ENCODE measurements around the gene CTSD.

Gene CTSD

GRCh38 chr11:1779034-1779805 is 15.5 kb upstream of the CTSD start:
- no peak for TF ChIP-seq ARNT (IDR thresholded peaks at IDR 0.05)
- ChIA-PET CTCF (no interaction called here), POLR2A (no interaction called here)
- no peak for DNase-seq (ENCODE audit: extremely low spot score)

- TF ChIP-seq ZNF384 (IDR thresholded peaks at IDR 0.05), result no peak
- no peak for TF ChIP-seq FOXK2 (IDR thresholded peaks at IDR 0.05)
- no peak for TF ChIP-seq LEF1 (IDR thresholded peaks at IDR 0.05; ENCODE audit: borderline replicate concordance)
- no peak for TF ChIP-seq BHLHE40 (IDR thresholded peaks at IDR 0.05; ENCODE audit: borderline replicate concordance)
- TF ChIP-seq FOXA1 (IDR thresholded peaks at IDR 0.05), result no peak
- no peak for TF ChIP-seq CTBP1 (IDR thresholded peaks at IDR 0.05; ENCODE audit: borderline replicate concordance)
- TF ChIP-seq L3MBTL2 (conservative IDR thresholded peaks at IDR 0.05), result no peak
- TF ChIP-seq PKNOX1 (IDR thresholded peaks at IDR 0.05), result no peak
- TF ChIP-seq TARDBP (IDR thresholded peaks at IDR 0.05), result no peak
- no peak for DNase-seq (ENCODE audit: extremely low spot score)
- ChIA-PET CTCF (no interaction called here), POLR2A (interaction anchor here (0.9 kb wide), 1 partner anchor 11 kb away, joined by 3 read pairs; no protein-coding TSS in a partner anchor)
Measured at GRCh38 chr11:1778141-1778911, 14.6 kb upstream of the CTSD start.

- POLR2A ChIA-PET, result interaction anchor here (0.9 kb wide), 1 partner anchor 11 kb away, joined by 3 read pairs; no protein-coding TSS in a partner anchor
- no peak for DNase-seq (ENCODE audit: extremely low spot score)
- CTCF ChIA-PET, result no interaction called here
- TF ChIP-seq TARDBP (IDR thresholded peaks at IDR 0.05), result no peak
- no peak for TF ChIP-seq NFRKB (IDR thresholded peaks at IDR 0.05)
- no peak for TF ChIP-seq L3MBTL2 (conservative IDR thresholded peaks at IDR 0.05)
- TF ChIP-seq HDGF (IDR thresholded peaks at IDR 0.05; ENCODE audit: borderline replicate concordance), result no peak
- TF ChIP-seq FOXM1 (IDR thresholded peaks at IDR 0.05; ENCODE audit: borderline replicate concordance), result no peak
- TF ChIP-seq SUZ12 (IDR thresholded peaks at IDR 0.05), result no peak
- no peak for TF ChIP-seq CTBP1 (IDR thresholded peaks at IDR 0.05; ENCODE audit: borderline replicate concordance)
- TF ChIP-seq FOXA1 (IDR thresholded peaks at IDR 0.05), result no peak
- no peak for TF ChIP-seq PKNOX1 (IDR thresholded peaks at IDR 0.05)
- no peak for TF ChIP-seq BHLHE40 (IDR thresholded peaks at IDR 0.05; ENCODE audit: borderline replicate concordance)
- no peak for TF ChIP-seq ARNT (IDR thresholded peaks at IDR 0.05)
- TF ChIP-seq LEF1 (IDR thresholded peaks at IDR 0.05; ENCODE audit: borderline replicate concordance), result no peak
- no peak for TF ChIP-seq ZNF384 (IDR thresholded peaks at IDR 0.05)
- no peak for TF ChIP-seq SP1 (IDR thresholded peaks at IDR 0.05)
- no peak for TF ChIP-seq FOXK2 (IDR thresholded peaks at IDR 0.05)
- no peak for TF ChIP-seq ELF4 (IDR thresholded peaks at IDR 0.05)
Measured at GRCh38 chr11:1777737-1778136, 14.0 kb upstream of the CTSD start.

GRCh38 chr11:1776944-1777715 is 13.4 kb upstream of the CTSD start:
- CTCF ChIA-PET, result no interaction called here
- DNase-seq (ENCODE audit: extremely low spot score), result no peak
- POLR2A ChIA-PET, result interaction anchor here (0.9 kb wide), 1 partner anchor 10 kb away, joined by 3 read pairs; no protein-coding TSS in a partner anchor
- no peak for TF ChIP-seq ELF4 (IDR thresholded peaks at IDR 0.05)
- TF ChIP-seq CTBP1 (IDR thresholded peaks at IDR 0.05; ENCODE audit: borderline replicate concordance), result no peak
- TF ChIP-seq TARDBP (IDR thresholded peaks at IDR 0.05), result no peak
- no peak for TF ChIP-seq ZNF384 (IDR thresholded peaks at IDR 0.05)
- no peak for TF ChIP-seq HDGF (IDR thresholded peaks at IDR 0.05; ENCODE audit: borderline replicate concordance)
- TF ChIP-seq NFRKB (IDR thresholded peaks at IDR 0.05), result no peak

- ChIA-PET POLR2A (no interaction called here), CTCF (no interaction called here)
- TF ChIP-seq FOXK2 (IDR thresholded peaks at IDR 0.05) (no peak), ZNF384 (IDR thresholded peaks at IDR 0.05) (no peak), HDGF (IDR thresholded peaks at IDR 0.05; ENCODE audit: borderline replicate concordance) (no peak), ARNT (IDR thresholded peaks at IDR 0.05) (no peak), TARDBP (IDR thresholded peaks at IDR 0.05) (no peak), L3MBTL2 (conservative IDR thresholded peaks at IDR 0.05) (no peak), SP1 (IDR thresholded peaks at IDR 0.05) (no peak), ELF4 (IDR thresholded peaks at IDR 0.05) (no peak), PKNOX1 (IDR thresholded peaks at IDR 0.05) (no peak), FOXA1 (IDR thresholded peaks at IDR 0.05) (no peak), FOXM1 (IDR thresholded peaks at IDR 0.05; ENCODE audit: borderline replicate concordance) (no peak), NFRKB (IDR thresholded peaks at IDR 0.05) (no peak), BHLHE40 (IDR thresholded peaks at IDR 0.05; ENCODE audit: borderline replicate concordance) (no peak), CTBP1 (IDR thresholded peaks at IDR 0.05; ENCODE audit: borderline replicate concordance) (no peak), LEF1 (IDR thresholded peaks at IDR 0.05; ENCODE audit: borderline replicate concordance) (no peak), SUZ12 (IDR thresholded peaks at IDR 0.05) (no peak)
- DNase-seq (ENCODE audit: extremely low spot score), result no peak
Measured at GRCh38 chr11:1776331-1776851, 12.7 kb upstream of the CTSD start.

Data from HEK293T (cell line).